Smooth muscle cell (in vitro differentiated cells): ENCODE measurements around the gene BABAM2. TPM values are rescaled to one million over a fixed set of nuclear protein-coding genes. Genes with fewer than 3 reads are reported as not detected.

Experiments used
- DNase-seq: peaks from one replicate; lab custom pipeline; 2025; ENCODE audit not compliant: unreplicated experiment; lab: John Stamatoyannopoulos, UW
- H2AFZ ChIP-seq: fragments of 200-600 bp; sonication (generic); 2 replicates; pipeline ENCODE4 v1.6.0; 2016; ENCODE audit warnings: antibody characterized with exemption, low read depth, mild to moderate bottlenecking
- H3F3A ChIP-seq: fragments of 200-600 bp; sonication (generic); 2 replicates; pipeline ENCODE4 v1.6.0; 2017; ENCODE audit warnings: antibody characterized with exemption, low read depth
- H3K27ac ChIP-seq: fragments of 200-600 bp; sonication (generic); 2 replicates; pipeline ENCODE4 v1.5.1; 2016; ENCODE audit warnings: low read depth, mild to moderate bottlenecking
- H3K27me3 ChIP-seq: fragments of 200-600 bp; sonication (generic); 2 replicates; pipeline ENCODE4 v1.6.1; 2016; ENCODE audit warnings: low read depth, mild to moderate bottlenecking
- H3K36me3 ChIP-seq: fragments of 200-600 bp; sonication (generic); 2 replicates; pipeline ENCODE4 v1.5.1; 2016; ENCODE audit warnings: low read depth
- H3K4me1 ChIP-seq: fragments of 200-600 bp; sonication (generic); 2 replicates; pipeline ENCODE4 v1.5.1; 2016; ENCODE audit warnings: low read depth
- H3K4me2 ChIP-seq: fragments of 200-600 bp; sonication (generic); 2 replicates; pipeline ENCODE4 v1.6.0; 2016; ENCODE audit warnings: mild to moderate bottlenecking
- H3K4me3 ChIP-seq: fragments of 200-600 bp; sonication (generic); 2 replicates; pipeline ENCODE4 v1.5.1; 2016; ENCODE audit warnings: mild to moderate bottlenecking
- H3K79me2 ChIP-seq: fragments of 200-600 bp; sonication (generic); 2 replicates; pipeline ENCODE4 v1.6.0; 2016; ENCODE audit warnings: low read depth, mild to moderate bottlenecking
- H3K9ac ChIP-seq: fragments of 200-600 bp; sonication (generic); 2 replicates; pipeline ENCODE4 v1.6.0; 2016; ENCODE audit warnings: low read depth
- H3K9me3 ChIP-seq: fragments of 200-600 bp; sonication (generic); replicated peaks from 2 replicates; pipeline ENCODE4 v1.5.1; 2016; ENCODE audit warnings: low read depth
- H4K20me1 ChIP-seq: fragments of 200-600 bp; sonication (generic); 2 replicates; pipeline ENCODE4 v1.6.0; 2016; ENCODE audit warnings: low read depth
- WGBS: methylation state at CpG from one replicate; pipeline ENCODE4 v1.1.7; 2016; ENCODE audit warnings: low lambda C conversion rate; 5-methylcytosine and 5-hydroxymethylcytosine counted together
- polyA plus RNA-seq: library from polyadenylated mRNA; unstranded; fragments of >200 nt; fragmentation: Nextera tagmentation; extraction: Ambion mirVana; gene quantifications from 2 replicates; pipeline ENCODE4 v1.2.1, GENCODE V29; 2016
- total RNA-seq: library from RNA; depleted of rRNA; stranded (reverse); fragments of >200 nt; gene quantifications from 2 replicates; pipeline ENCODE4 v1.2.3, GENCODE V29; 2014
- TF ChIP-seq, protein P1 (sequence below): fragments of 200-600 bp; sonication (generic); IDR thresholded peaks from 2 replicates; pipeline ENCODE4 v1.5.1; 2017; ENCODE audit warnings: borderline replicate concordance, mild to moderate bottlenecking, antibody characterized with exemption; ENCODE audit not compliant: insufficient read depth, poor library complexity, severe bottlenecking

The BABAM2 gene
- total and polyA plus RNA-seq, 2 experiments from 2014 or later: 26.5 to 29.1 TPM

DNA sequence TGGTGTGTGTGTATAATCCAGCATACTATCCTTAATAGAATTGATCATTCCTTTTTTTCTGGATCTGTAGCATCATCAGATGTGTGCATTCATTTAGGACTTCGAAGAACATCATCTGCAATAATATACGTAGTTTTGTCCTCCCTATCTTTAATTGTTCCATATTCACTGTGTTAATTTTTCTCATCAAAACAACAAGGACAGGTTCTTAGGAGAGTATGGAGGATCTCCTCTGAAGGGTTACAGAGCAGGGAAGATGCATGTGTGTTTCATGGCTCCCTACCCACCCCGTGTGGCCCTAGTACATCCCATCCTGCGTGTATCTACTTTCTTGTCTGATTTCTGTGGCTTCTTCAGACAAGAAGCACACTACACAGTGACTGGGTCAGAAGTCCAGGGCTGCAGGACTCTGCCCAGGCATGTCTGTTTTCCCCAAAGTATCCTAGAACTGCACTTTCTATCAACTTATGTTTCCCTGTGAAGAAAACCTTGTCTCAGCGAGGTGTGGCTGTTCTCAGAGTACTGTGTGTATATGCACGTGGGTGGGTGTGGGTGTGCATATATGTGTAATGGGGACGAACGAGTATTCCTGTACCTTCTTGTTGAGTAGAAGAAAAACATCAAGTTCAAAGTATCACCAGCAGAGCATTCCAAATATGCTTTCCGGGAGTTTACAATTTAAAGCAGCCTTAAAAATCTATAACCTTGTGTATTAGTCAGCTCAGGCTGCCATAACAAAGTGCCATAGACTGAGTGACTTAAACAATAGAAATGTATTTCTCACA lies 281.8 kb downstream of the BABAM2 start:
- H3K27me3 ChIP-seq: no peaks in the 10 kb centered on the region
- H3K79me2 ChIP-seq: no peaks in the 10 kb centered on the region
- no peak for DNase-seq
- peak overlapping the region; percentile 10 for H2AFZ ChIP-seq
- no peaks in the 10 kb centered on the region for H3F3A ChIP-seq
- 46% methylated on average over 9 of the region's 9 CpGs for WGBS
- H3K4me2 ChIP-seq: peak overlapping the region; percentile 21
- H3K4me3 ChIP-seq: no peak overlapping the region
- no peaks in the 10 kb centered on the region for H4K20me1 ChIP-seq
- H3K4me1 ChIP-seq: peaks cover 5% of the 10 kb centered on the region
- peak overlapping the region; percentile 42 for H3K9ac ChIP-seq
- H3K36me3 ChIP-seq: no peaks in the 10 kb centered on the region
- peak overlapping the region; percentile 88 for H3K27ac ChIP-seq
- peaks cover 3% of the 10 kb centered on the region for H3K9me3 ChIP-seq
- TF ChIP-seq, protein P1, sequence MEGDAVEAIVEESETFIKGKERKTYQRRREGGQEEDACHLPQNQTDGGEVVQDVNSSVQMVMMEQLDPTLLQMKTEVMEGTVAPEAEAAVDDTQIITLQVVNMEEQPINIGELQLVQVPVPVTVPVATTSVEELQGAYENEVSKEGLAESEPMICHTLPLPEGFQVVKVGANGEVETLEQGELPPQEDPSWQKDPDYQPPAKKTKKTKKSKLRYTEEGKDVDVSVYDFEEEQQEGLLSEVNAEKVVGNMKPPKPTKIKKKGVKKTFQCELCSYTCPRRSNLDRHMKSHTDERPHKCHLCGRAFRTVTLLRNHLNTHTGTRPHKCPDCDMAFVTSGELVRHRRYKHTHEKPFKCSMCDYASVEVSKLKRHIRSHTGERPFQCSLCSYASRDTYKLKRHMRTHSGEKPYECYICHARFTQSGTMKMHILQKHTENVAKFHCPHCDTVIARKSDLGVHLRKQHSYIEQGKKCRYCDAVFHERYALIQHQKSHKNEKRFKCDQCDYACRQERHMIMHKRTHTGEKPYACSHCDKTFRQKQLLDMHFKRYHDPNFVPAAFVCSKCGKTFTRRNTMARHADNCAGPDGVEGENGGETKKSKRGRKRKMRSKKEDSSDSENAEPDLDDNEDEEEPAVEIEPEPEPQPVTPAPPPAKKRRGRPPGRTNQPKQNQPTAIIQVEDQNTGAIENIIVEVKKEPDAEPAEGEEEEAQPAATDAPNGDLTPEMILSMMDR: no peak

DNA sequence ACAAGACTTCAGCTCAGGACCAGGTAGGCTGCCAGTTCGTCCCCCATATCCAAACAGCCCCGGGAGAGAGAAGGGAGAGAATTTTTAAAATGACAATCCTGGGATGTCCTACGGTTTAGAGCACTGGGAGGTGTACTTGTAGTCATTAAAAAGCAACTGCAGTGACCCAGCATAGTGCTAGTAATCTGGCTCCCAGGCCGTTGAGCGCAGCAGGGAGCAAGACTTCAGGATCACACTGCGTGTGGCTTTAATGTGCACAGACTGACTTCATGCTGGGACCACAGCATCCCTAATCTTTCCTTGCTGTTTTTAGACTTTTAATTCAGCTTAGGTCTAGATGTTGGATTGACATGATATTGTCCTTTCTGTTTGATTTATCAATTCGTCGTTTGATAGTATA lies 282.8 kb downstream of the BABAM2 start:
- no peak for DNase-seq
- 69% methylated on average over 8 of the region's 8 CpGs for WGBS
- TF ChIP-seq, protein P1: no peak

DNA sequence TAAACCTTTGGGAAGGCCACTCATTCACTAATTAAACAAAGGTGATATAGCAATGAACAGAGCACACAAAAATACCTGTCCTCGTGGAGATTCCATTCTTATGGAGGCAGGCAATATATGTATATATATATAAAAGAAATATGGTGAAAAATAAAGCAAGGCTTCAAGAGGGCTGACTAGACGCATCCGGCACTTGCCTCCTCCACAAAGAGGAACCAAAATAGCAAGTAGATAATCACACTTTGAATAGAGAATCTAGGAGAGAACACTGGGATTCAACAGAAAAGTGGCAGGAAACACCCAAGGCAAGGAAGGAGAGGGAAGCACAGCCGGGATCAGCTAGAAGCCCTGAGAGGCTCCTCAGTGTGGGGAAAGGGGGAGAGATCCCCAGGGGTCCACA lies 283.7 kb downstream of the BABAM2 start:
- Histone ChIP-seq H3K36me3 (peaks cover 7% of the 10 kb centered on the region), H3K4me3 (no peak overlapping the region), H3F3A (no peaks in the 10 kb centered on the region), H4K20me1 (no peaks in the 10 kb centered on the region), H3K9me3 (peaks cover 6% of the 10 kb centered on the region), H3K79me2 (no peaks in the 10 kb centered on the region), H2AFZ (no peak overlapping the region), H3K4me2 (no peak overlapping the region), H3K4me1 (peaks cover 5% of the 10 kb centered on the region), H3K27me3 (no peaks in the 10 kb centered on the region), H3K27ac (no peak overlapping the region), H3K9ac (no peak overlapping the region)
- WGBS: 95% methylated on average over 4 of the region's 4 CpGs
- TF ChIP-seq, protein P1: no peak
- DNase-seq: no peak

More for the DNA sequence above, 282.8 kb downstream of the BABAM2 start:
- no peak overlapping the region for H3K4me2 ChIP-seq
- H3K36me3 ChIP-seq: peaks cover 4% of the 10 kb centered on the region
- no peak overlapping the region for H2AFZ ChIP-seq
- H3K79me2 ChIP-seq: no peaks in the 10 kb centered on the region
- peaks cover 6% of the 10 kb centered on the region for H3K9me3 ChIP-seq
- H3K4me3 ChIP-seq: no peak overlapping the region
- H3K9ac ChIP-seq: no peak overlapping the region
- no peaks in the 10 kb centered on the region for H3K27me3 ChIP-seq
- peak overlapping the region; percentile 88 for H3K27ac ChIP-seq
- no peaks in the 10 kb centered on the region for H3F3A ChIP-seq
- H4K20me1 ChIP-seq: no peaks in the 10 kb centered on the region
- H3K4me1 ChIP-seq: peaks cover 5% of the 10 kb centered on the region

DNA sequence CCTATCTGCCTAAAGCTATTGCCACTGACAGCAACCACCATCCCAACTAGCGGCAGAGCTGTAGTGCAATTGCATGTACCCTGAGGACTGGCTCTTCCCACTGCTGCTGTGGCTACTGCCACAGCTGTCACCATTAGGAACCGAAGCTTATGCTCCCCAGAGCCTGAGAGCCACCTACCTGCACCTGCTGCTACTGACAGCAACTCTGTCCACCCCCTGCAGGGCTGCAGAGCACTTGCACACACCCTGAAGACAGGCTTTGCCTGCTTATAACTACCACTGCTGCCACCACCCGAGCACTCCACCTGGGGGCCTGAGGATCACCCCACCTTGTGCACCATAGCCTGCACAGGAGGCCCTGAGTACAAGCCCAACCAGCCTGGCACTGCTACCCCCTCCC lies 284.5 kb downstream of the BABAM2 start:
- H4K20me1 ChIP-seq: no peaks in the 10 kb centered on the region
- 95% methylated on average over 3 of the region's 3 CpGs for WGBS
- peaks cover 6% of the 10 kb centered on the region for H3K9me3 ChIP-seq
- H3K36me3 ChIP-seq: peaks cover 7% of the 10 kb centered on the region
- TF ChIP-seq, protein P1: no peak
- no peak overlapping the region for H3K4me3 ChIP-seq
- no peaks in the 10 kb centered on the region for H3K79me2 ChIP-seq
- H3K4me2 ChIP-seq: no peak overlapping the region
- H3K4me1 ChIP-seq: peaks cover 5% of the 10 kb centered on the region
- H3K9ac ChIP-seq: no peak overlapping the region
- H3K27me3 ChIP-seq: no peaks in the 10 kb centered on the region
- H2AFZ ChIP-seq: no peak overlapping the region
- no peak for DNase-seq
- H3K27ac ChIP-seq: no peak overlapping the region
- no peaks in the 10 kb centered on the region for H3F3A ChIP-seq
